Endothelial cell (in vitro differentiated cells): Measurements from ENCODE around the gene TUFT1. TPM values are rescaled to one million over a fixed set of nuclear protein-coding genes. Genes with fewer than 3 reads are reported as not detected.

ENCODE experiments used
- DNase-seq: peaks from one replicate; pipeline ENCODE4 v3.0.0; 2021; ENCODE audit warnings: low spot score
- H3K27ac Mint-ChIP-seq: one replicate; pipeline ENCODE4 v1.8.0; 2021; ENCODE audit warnings: mixed read lengths, inconsistent platforms; ENCODE audit not compliant: unreplicated experiment
- H3K27me3 Mint-ChIP-seq: one replicate; pipeline ENCODE4 v1.8.0; 2021; ENCODE audit warnings: mild to moderate bottlenecking, moderate library complexity, mixed read lengths, inconsistent platforms; ENCODE audit not compliant: unreplicated experiment
- H3K36me3 Mint-ChIP-seq: one replicate; pipeline ENCODE4 v1.8.0; 2021; ENCODE audit warnings: mild to moderate bottlenecking, low read depth, mixed read lengths, inconsistent platforms; ENCODE audit not compliant: unreplicated experiment
- H3K4me1 Mint-ChIP-seq: one replicate; pipeline ENCODE4 v1.8.0; 2021; ENCODE audit warnings: mild to moderate bottlenecking, mixed read lengths, inconsistent platforms; ENCODE audit not compliant: unreplicated experiment
- H3K4me3 Mint-ChIP-seq: one replicate; pipeline ENCODE4 v1.8.0; 2021; ENCODE audit warnings: mild to moderate bottlenecking, mixed read lengths, inconsistent platforms; ENCODE audit not compliant: unreplicated experiment
- H3K9me3 Mint-ChIP-seq: one replicate; pipeline ENCODE4 v1.8.0; 2021; ENCODE audit warnings: mixed read lengths, inconsistent platforms; ENCODE audit not compliant: unreplicated experiment
- CTCF ChIP-seq: fragments of 200-600 bp; sonication (generic); IDR thresholded peaks from one replicate; pipeline ENCODE4 v1.5.0; 2021; ENCODE audit warnings: antibody characterized with exemption; ENCODE audit not compliant: unreplicated experiment
- microRNA-seq: library from miRNA; unstranded; fragments of <30 nt; microRNA quantifications from one replicate; pipeline ENCODE4, GENCODE V29; 2020; ENCODE audit not compliant: unreplicated experiment
- total RNA-seq: library from RNA; stranded (reverse); fragmentation: NEBNext Ultra II Directional; extraction: Animal tissue kit (Norgen Biotek cat#: 25700); gene quantifications from one replicate; pipeline ENCODE4 v1.2.1, GENCODE V29; 2021; ENCODE audit not compliant: unreplicated experiment

TUFT1 gene
- total RNA-seq, 1 donor from 2014 or later: 11.2 TPM

GRCh38 chr1:151629278-151629677 lies 89.2 kb downstream of the TUFT1 start:
- H3K4me1 Mint-ChIP-seq: no peaks in the 10 kb centered on the region

More at GRCh38 chr1:151629278-151629677, 89.2 kb downstream of the TUFT1 start:
- Mint-ChIP-seq H3K27ac (no peak overlapping the region), H3K4me3 (no peak overlapping the region), H3K27me3 (no peaks in the 10 kb centered on the region), H3K9me3 (no peaks in the 10 kb centered on the region), H3K36me3 (no peaks in the 10 kb centered on the region)
- no peak for DNase-seq
- no peak for TF ChIP-seq CTCF

Small RNA genes lying within 50 kb of the gene (microRNA-seq; reads per million reads assigned to microRNA genes)
- gene MIR554: not detected

Other genes with a start within 250 kb of the TUFT1 start
- gene PI4KB, start 212.9 kb upstream of the TUFT1 start, total RNA-seq: 50.3 TPM
- 51.6 TPM for gene RFX5, start 193.1 kb upstream of the TUFT1 start, total RNA-seq
- gene SELENBP1, start 167.6 kb upstream of the TUFT1 start, total RNA-seq: 15.6 TPM
- 322 TPM for gene PSMB4, start 140.7 kb upstream of the TUFT1 start, total RNA-seq
- 132 TPM for gene POGZ, start 80.8 kb upstream of the TUFT1 start, total RNA-seq
- gene CGN, start 28.9 kb upstream of the TUFT1 start, total RNA-seq: 50.7 TPM
- 28.9 TPM for gene SNX27, start 71.7 kb downstream of the TUFT1 start, total RNA-seq
- gene CELF3, start 176.5 kb downstream of the TUFT1 start, total RNA-seq: not detected
- not detected for gene RIIAD1, start 181.2 kb downstream of the TUFT1 start, total RNA-seq
- 99.5 TPM for gene MRPL9, start 223.2 kb downstream of the TUFT1 start, total RNA-seq